ENCODE results near the gene CAMK1D.

The CAMK1D gene

DNA sequence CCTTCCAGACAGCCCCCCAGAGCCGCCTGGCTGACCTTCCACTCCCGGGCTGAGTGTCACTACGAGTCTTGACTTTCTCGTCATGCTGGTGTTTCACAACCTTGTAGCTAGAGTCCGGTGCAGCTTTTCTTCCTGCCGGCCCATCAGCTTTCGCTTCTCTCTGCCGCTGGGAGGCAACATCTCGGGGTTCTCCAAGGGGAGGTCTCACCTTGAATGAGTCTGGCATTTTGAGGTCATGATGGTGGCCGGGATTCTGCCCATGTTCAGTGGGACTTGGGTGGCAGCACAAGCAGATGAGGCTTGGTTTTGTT lies 285.2 kb downstream of the CAMK1D start:
- no peak for DNase-seq

DNA sequence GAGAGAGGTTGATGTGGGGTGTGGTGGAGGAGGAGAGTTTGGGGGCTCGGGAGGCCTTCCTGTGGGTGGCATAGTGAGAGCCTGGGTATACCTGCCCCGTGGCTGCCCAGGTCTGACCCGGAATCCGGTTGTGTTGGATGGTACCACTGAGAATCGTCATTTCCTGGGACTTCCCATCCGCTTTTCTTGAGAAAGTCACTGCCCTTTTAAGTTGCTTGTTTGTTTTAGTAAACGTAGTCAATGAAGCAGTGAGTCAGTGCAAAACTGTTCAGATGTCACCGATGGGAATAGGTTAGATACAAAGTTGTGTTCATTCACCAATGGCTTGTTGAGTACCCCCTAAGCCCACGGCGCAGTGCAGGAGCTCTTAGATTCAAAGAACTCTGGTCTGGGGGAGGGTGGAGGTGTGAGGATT lies 285.8 kb downstream of the CAMK1D start:
- DNase-seq: no peak

DNA sequence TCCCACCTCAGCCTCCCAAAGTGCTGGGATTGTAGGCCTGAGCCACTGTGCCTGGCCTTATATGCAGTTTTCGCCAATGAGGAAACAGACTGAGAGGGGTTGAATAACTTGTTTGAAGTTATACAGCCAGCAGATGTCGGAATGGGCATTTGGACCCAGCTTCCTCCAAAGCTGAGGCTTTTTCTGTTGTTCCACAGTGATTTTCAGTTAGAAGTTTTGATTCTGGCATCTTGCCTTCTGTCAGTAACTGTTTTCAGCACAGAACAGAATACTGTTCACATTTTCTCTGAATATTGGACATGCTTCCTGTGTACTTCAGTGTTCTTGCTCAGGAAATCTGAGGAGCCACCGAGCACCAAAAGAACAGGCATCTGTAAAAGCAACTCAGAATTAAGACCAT lies 287.2 kb downstream of the CAMK1D start:
- no peak for DNase-seq

DNA sequence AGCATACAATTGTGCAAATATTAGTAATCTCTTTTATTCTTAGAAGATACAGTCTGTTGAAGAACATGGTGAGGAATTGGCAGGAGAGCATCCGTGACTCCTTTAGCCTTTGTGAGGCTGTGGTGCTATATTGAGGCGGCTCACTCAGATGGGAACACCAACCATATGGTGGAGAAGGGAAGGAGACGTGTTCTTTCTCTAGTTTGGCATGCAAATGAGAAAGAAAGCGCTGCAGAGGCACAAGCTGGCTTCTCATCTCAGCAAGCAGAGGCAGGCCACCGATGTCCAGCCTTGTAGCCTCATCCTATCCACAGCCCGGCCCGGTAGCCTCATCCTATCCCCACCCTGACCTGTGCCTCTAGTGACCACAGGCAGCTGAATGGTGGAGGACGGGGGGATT lies 288.3 kb downstream of the CAMK1D start:
- no peak for DNase-seq

DNA sequence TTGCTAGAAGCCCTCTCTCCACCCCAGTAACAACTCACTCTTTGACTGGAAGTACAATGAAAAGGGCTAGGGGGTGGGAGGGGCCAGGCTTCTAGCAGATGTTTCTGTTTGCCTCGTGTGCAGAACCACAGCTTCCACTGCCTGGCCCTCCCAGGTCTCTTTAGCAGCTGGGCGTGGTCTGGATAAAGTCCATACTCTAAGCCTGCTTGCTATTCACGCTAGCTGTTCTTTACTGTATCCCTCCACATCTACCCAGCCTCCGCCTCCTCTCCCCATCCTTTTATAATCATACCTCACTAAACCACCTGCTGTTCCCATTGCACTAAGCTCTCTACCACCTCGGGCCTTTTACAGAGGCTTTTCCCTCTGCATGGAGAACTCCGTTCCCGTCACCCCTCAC lies 288.8 kb downstream of the CAMK1D start:
- DNase-seq: peak; percentile 53

DNA sequence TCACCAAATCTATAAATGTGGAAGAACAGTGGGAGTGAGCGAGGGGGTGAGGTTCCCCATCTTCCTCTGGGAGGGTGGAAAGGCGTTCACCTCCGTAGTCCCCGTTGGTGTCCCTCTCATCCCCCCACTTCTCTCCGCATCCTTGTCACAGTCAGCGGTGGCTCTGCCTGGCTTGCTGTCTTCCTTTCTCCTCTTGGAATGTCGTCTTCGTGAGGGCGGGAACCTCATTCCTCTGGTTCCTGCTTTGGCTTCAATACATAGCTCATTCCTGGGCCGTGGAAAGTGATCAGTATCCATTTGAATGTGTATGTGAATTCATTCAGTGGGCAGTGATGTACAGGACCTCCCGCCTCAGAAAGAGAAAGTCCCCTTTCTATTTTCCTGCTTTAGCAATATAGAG lies 289.4 kb downstream of the CAMK1D start:
- no peak for DNase-seq

DNA sequence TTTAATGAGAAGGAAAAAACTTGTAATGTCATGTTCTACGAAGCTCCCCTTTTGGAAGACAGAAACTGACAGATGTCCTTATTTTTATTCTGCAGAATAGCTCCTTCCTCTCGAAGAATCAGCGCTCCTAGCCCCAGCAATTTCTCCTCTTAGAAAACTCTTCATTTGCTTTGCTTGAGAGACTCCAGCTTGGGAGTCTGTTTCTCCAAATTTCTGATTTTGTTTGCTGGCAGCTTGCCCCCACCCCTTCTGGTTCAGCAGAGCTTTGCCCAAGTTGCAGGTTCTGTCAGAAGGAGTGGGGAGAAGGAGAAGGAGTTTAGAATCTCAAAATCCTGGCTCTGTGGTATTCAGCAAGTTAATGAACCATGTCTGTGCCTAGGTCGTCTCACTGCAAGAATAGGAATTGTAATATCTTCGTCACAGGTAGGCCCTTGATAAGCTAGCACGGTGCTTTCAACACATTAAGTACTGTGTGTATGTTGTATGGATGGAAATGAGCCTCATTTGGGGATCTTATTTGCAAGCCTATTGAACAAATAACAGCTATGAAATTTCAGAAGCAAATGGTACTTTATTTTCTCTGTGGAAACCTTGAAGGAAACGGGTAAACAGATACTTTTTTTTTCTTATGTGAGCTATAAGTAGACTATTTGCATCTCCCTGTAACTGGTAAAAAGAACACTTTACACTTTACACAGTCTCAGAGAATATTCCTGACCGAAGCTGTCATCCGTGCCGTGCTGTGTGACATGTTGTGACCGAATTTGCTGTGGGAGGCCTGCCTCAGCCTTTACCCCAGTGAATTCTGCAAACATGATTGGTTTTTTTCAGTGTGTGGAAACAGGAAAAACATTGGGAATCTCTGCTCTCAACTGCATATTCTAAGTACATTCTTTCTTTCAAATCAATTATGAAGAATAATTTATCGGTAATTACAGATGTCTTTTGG lies 290.9 kb downstream of the CAMK1D start:
- DNase-seq: no peak

DNA sequence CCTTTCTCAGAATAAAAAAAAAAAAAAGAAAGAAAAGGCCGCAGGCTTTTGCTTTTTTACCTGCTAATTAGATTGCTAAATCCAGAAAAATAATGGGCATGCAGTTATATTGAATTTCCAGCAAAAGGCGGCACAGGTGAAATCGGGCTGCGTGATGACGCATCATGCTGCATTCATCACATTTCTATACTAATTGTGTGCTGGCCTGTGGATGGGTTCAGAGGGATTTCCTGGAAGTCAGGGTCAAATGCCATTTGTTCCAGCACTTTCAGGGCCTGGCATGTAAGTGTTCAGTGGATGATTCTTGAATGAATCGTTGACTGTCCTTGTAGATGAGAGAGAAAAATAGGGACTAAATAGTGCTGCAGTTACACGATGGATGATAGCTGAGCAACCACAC lies 292.7 kb downstream of the CAMK1D start:
- no peak for DNase-seq

DNA sequence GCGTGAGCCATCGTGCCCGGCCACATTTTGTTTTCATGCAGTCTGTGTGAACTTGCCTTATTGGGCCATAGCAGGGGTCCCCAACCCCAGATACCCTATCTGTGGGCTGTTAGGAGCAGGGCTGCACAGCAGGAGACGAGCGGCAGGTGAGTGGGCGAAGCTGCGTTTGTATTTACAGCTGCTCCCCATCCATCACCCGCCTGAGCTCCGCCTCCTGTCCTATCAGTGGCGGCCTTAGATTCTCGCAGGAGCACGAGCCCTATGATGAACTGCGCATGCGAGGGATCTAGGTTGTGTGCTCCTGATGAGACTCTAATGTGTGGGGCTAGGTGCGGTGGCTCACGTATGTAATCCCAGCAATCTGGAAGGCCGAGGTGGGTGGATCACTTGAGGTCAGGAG lies 293.9 kb downstream of the CAMK1D start:
- DNase-seq: no peak

DNA sequence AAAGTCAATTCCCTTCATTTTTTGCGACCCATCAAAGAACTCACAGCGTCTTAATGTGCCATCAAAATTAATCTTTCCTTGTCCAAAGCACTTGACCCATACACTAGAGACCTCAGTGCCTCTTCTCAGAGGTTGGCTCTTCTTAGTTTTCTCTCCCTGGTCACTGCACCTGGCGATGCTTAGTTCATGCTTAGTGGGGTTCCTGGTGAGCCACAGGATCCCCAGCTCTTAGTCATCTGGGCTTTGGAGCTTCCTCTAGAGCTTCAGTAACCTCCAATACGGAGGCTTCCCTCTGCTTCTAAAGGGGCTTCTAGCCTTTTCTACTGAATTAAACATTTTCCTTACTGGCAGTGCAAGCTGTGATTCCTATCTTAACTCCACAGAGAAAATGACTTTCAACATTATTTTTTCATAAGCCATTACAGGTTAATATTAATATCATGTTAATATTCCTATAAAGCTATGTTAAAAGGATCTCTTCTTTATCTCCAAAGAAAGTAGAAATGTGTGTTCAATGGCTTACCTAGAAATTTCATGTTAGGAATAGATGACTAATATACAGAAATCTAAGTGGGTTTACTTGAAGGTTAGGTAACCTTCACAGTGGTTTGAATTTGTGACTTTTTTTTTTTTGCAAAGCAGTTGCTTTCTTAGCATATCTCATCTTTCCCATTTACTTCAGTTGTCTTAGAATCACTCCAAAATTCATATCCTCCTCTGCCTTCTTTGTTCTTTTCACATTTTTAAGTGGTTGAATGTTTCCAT lies 295.2 kb downstream of the CAMK1D start:
- no peak for DNase-seq

DNA sequence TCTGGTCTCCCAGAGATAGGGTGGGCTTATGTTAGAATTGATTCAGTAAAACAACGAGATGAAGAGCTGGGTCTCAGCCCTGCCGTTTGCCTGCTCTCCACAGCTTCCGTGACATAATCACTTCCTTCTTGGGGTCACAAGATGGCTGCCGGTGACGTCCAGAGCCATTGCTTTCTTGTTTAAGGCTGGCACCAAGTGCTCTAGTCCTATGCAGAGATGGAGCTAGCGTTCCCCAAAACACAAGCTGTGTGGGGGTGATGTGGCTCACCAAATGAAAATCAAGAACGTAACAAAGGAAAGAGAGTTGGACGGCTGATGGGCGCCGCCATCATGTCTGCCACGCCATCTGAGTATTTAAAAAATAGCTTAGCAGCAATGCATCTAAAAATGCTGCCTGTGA lies 296.1 kb downstream of the CAMK1D start:
- DNase-seq: no peak

DNA sequence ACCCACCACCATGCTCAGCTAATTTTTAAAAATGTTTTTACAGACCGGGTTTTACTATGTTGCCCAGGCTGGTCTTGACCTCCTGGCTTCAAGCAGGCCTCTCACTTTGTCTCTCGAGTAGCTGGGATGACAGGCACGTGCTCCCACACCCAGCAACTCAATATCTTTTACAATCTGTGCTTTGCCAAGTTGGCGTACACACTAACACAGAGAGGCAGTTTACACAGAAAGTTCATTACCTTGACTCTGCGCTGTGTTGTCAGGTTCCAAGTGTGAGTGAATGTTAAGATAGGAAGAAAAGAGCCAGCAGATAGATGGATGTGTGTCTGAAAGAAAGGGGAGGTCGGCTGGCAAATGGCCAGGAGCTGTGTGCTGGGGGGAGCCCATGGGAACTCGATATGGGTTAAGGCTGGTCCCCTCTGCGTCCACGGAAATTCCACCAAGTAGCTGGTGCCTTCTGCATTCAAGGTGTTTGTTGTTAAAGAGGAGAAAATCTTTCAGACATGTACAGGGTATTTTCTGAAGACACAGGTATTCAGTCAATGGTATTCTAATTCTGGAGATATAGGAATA lies 299.8 kb downstream of the CAMK1D start:
- DNase-seq: no peak

DNA sequence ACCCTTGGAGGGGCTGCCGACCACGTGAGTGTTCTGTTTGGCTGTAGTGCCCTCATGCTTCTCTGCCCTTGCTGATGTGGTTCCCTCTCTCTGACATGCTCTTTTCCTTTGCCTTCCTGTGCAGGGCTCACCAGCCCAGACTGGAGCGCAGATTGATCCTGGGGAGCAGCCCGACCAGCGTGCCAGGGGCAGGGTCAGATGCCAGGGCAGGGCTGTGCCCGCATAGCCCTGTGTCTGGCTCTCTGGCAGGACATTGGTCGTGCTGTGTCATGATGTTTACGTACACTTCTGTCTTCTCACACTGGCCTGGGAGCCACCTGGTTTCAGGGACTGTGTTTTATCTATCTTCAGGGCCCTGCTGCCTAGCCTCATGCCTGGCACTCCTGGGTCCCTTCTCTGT lies 300.8 kb downstream of the CAMK1D start:
- DNase-seq: no peak

DNA sequence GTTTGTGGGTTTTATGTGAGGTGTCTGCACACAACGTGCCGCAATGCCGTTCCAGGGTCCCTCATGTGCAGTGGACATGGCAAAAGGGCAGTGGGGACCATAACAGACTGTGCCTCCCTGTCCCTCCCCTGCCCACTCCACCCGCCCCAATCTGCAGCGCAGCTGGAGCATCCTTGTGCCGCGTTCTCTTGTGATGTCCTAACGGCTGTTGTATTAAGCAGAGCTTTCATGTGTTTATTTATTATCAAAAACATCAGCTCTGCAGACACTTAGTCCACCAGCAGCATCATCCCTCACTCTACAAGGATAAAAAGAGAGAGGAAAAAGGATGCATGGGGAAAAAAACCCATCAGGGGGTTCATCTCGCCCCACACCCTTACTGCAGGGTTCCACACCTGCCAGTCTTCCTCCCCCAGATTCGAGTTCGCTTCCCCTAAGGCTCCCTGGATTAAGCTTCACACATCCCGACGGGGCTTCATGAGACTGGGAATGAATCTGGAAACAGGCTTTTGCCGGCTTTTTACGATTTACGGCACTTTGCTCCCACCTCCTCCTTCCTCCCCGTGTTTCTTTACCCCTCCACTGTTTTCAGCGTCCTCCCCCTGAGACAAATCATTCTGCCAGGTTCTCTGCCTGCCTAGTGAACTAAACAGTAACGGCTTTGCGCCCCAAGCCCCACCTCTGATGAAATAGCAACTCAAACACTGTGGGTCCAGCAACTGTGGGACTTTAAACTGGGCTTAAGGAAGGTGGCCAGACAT lies 301.4 kb downstream of the CAMK1D start:
- no peak for DNase-seq

DNA sequence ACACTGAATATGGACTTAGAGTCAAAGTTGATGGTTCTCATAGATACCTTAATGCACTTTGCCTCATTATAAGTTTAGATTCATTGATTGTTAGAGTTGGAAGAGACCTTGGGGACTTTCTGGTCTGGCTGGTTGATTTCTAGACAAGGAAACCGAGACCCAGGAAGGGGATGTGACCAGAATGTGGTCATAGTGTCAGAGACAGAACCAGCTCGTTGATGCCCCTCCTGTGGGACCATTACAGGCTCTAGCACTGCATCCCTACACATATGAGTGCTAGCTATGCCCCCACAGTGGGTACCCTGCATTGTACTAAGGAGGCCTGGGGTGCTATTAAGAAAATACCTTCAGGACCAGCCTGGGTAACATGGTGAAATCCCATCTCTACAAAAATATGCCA lies 306.6 kb downstream of the CAMK1D start:
- DNase-seq: no peak

DNA sequence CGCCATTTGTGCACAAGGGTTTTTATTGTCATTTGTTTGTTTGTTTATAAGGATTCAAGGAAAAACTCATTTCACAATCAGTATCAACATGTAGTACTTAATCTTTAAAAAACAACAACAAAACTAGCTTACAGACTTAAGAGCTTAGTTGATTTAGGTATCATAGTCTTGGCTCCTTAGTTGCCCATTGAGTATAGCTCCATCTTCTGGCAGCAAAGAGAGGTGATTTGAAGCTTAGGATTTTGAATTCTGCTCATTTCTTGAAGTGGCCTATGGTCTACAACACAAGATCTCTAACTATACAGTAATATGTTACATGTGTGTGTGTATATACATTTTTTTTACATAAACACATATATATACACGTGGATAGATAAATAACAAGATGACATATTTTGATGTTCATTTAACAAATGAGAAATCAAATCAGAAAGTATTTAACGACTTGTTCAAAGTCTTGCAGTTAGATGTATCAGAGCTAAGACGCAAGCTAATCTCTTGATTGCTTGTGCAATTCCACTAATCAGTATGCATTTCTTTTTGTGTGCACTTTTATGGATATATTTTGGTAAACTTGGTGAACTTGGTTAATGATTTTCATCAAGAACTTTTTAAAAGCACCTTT lies 307.3 kb downstream of the CAMK1D start:
- DNase-seq: no peak

DNA sequence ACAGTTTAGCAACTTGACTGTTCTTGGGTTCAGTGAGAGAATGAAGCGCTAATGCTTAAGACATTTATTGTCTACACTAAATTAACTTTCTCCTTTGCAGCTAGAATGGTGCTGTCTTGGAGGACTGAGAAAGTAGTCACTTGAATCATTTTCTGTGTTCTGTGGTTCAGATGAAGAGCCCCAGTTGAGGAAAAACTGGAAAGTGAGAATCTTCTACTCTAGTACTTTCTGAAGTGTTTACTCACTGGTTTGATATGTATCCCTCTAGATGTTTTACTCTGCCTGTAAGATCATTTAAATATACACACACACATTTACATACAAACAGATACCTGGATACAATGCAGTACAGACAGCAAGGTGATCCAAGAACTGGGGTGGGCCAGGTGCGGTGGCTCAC lies 308.1 kb downstream of the CAMK1D start:
- no peak for DNase-seq

DNA sequence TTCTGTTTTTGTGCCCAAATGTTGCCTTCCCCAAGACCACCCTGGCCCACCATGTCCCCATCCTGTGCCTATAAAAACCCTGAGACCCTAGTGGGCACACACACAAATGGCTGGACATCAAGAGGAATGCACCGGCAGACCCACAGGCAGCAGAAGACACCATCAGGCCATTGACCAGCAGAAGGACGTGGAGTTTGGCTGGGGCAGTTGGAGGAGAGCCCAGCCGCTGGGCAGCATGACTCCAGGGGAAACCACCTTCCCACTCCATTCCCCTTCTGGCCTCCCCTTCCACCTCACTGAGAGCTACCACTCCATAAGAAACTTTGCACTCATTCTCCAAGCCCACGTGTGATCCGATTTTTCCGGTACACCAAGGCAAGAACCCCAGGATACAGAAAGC lies 309.2 kb downstream of the CAMK1D start:
- DNase-seq: no peak

DNA sequence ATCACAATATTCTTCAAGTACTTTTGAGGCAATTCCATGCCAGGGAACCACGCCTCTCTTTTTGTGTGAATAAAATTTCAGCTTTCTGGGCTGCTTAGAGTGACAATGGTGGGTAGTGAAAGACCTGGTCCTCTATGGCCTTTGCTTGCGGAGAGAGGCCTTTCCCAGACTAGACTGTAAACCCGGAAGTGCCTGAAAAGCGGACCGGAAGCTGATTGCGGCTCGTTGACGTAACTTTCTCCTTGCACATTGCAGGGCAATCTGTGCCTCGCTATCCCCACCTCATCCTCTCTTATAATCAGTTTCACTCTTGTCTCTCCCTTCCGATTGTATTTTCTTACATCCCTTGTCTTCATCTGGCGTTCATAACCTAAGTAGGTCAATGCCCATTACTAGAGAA lies 310.4 kb downstream of the CAMK1D start:
- DNase-seq: no peak

DNA sequence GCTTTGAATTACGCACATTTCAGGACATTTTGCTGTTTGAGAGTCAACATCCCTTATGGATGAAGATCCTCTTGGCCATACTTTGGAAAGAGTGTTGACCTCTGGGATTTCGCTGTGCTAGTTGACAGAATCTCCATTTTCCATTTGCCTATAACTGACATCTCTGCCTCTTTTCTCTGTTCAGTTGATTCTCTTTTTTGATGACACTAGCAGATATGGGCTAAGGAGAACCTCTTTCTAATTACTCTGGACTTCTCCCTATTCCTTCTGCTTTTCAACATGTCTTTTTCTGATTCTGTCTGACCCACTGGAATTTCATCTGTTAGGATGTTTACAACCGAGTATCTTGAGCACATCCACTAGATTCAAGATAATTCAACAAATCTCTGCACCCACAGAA lies 311.5 kb downstream of the CAMK1D start:
- DNase-seq: no peak

DNA sequence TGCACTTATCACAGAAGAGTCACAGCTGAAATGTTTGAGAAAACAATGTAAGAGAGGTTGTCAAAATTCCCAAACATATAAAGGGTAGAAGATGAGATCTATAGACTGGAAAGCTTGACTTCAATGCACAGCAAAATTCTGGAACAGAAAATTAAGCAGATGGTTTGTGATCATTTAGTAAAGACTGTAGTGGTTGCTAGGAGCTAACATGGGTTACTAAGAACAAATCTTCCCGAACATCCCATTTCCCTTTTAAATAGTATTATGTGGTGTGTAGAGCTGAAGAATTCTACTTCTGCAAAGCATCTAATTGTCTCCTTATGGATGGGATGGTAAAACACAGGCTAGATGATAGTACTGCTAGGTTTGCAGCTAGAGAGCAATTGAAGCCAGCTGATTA lies 312.3 kb downstream of the CAMK1D start:
- no peak for DNase-seq

DNA sequence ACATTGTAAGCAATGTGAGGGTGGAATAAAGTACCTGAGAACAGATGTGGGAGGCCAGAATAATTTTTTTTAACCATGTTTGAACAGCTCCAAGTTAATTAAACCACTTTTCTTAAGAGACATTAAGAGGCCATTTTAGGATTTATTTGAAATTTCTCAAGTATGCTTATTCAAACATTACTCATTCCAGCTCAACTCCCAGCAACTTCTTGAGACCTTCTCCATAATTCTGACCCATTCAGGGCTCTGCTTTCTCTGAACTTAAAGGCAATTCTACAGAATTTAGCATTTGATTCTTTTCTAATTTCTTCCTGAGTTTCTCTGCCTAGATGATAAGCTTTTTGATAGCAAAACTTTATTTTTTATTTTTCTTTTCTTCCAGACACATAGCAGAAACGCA lies 314.5 kb downstream of the CAMK1D start:
- no peak for DNase-seq

DNA sequence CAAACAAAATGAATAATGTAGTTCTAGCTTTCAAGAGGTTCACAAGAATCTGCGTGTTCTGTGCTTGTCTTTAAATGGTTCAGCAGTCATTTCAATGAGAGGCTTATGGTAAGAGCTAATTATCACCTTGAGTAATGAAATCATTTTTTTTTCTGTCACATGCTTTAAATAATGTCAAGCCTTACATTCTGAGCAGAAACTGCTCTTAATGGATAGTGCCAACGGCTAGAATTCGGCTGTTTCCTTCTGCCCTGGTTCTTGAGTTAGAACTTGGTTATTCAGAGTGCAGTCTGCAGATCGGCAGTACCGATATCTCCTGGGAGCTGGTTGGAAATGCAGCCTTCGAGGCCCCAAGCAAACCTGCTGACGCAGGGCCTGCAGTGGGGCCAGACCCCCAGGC lies 316.2 kb downstream of the CAMK1D start:
- no peak for DNase-seq
